Adipocyte (in vitro differentiated cells): ENCODE measurements around the gene NUFIP1.

Experiments used
- DNase-seq: peaks from one replicate; pipeline ENCODE4 v3.0.0-alpha.2; 2015; ENCODE audit warnings: low read depth
- H3K27me3 ChIP-seq: replicated peaks from 2 replicates; pipeline ENCODE4 v1.7.0; 2013; ENCODE audit warnings: mild to moderate bottlenecking, low read length, moderate library complexity; ENCODE audit not compliant: control insufficient read depth, insufficient read depth
- H3K36me3 ChIP-seq: 2 replicates; pipeline ENCODE4 v1.7.0; 2013; ENCODE audit warnings: low read length, mild to moderate bottlenecking, moderate library complexity; ENCODE audit not compliant: control insufficient read depth, insufficient read depth, severe bottlenecking
- H3K4me1 ChIP-seq: 2 replicates; pipeline ENCODE4 v1.7.0; 2013; ENCODE audit warnings: mild to moderate bottlenecking, low read length, moderate library complexity; ENCODE audit not compliant: control insufficient read depth, insufficient read depth
- H3K4me3 ChIP-seq: 2 replicates; pipeline ENCODE4 v1.7.0; 2013; ENCODE audit warnings: mild to moderate bottlenecking, low read length, moderate library complexity
- H3K9ac ChIP-seq: 2 replicates; pipeline ENCODE4 v1.7.0; 2013; ENCODE audit warnings: mild to moderate bottlenecking, low read length, moderate library complexity
- H3K9me3 ChIP-seq: 2 replicates; pipeline ENCODE4 v1.7.0; 2013; ENCODE audit warnings: mild to moderate bottlenecking, low read length, moderate library complexity; ENCODE audit not compliant: control insufficient read depth

NUFIP1 gene

GRCh38 chr13:45004096-45004495, 14.8 kb upstream of the NUFIP1 start:
- Histone ChIP-seq H3K9me3 (no peaks in the 10 kb centered on the region), H3K36me3 (peaks cover 48% of the 10 kb centered on the region)

GRCh38 chr13:45003417-45003816, 14.1 kb upstream of the NUFIP1 start:
- Histone ChIP-seq H3K36me3 (peaks cover 41% of the 10 kb centered on the region), H3K27me3 (no peaks in the 10 kb centered on the region)
- no peak for DNase-seq

More at GRCh38 chr13:45004096-45004495, 14.8 kb upstream of the NUFIP1 start:
- no peaks in the 10 kb centered on the region for H3K27me3 ChIP-seq
- H3K9ac ChIP-seq, result no peak overlapping the region
- DNase-seq, result no peak
- H3K4me3 ChIP-seq, result no peak overlapping the region
- no peaks in the 10 kb centered on the region for H3K4me1 ChIP-seq

GRCh38 chr13:44989941-44990340, 670 bp upstream of the NUFIP1 start:
- H3K9ac ChIP-seq, result peak overlapping the region; percentile 96
- H3K9me3 ChIP-seq, result no peaks in the 10 kb centered on the region
- peaks cover 30% of the 10 kb centered on the region for H3K4me1 ChIP-seq
- peak overlapping the region; percentile 99 for H3K4me3 ChIP-seq
- H3K36me3 ChIP-seq, result peaks cover 7% of the 10 kb centered on the region
- H3K27me3 ChIP-seq, result no peaks in the 10 kb centered on the region
- DNase-seq, result peak; percentile 29

More at GRCh38 chr13:45003417-45003816, 14.1 kb upstream of the NUFIP1 start:
- Histone ChIP-seq H3K4me3 (no peak overlapping the region), H3K9ac (no peak overlapping the region), H3K9me3 (no peaks in the 10 kb centered on the region), H3K4me1 (no peaks in the 10 kb centered on the region)

DNA sequence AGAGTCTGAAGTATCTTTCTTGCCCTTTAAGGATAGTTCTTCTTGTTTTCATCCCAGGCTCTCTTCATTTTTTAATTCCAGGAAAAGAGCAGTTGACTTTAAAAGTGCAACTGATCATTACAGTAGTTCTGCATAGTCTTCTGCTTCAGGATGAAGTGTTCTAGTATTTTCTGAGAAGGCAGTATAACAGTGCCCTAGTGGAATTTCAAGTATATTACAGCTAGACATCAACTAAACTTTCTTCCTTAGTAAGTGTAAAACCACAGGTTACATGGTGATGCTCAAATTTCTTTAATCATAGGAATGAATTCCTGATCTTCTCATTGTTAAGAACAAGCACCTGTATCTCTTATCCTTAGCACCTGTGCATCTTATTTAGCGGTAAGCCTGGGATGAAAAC, 10.9 kb downstream of the NUFIP1 start:
- H3K4me1 ChIP-seq, result peaks cover 6% of the 10 kb centered on the region
- H3K36me3 ChIP-seq, result peaks cover 55% of the 10 kb centered on the region
- H3K4me3 ChIP-seq, result no peak overlapping the region
- H3K9me3 ChIP-seq, result no peaks in the 10 kb centered on the region
- DNase-seq, result no peak
- no peaks in the 10 kb centered on the region for H3K27me3 ChIP-seq
- H3K9ac ChIP-seq, result no peak overlapping the region

DNA sequence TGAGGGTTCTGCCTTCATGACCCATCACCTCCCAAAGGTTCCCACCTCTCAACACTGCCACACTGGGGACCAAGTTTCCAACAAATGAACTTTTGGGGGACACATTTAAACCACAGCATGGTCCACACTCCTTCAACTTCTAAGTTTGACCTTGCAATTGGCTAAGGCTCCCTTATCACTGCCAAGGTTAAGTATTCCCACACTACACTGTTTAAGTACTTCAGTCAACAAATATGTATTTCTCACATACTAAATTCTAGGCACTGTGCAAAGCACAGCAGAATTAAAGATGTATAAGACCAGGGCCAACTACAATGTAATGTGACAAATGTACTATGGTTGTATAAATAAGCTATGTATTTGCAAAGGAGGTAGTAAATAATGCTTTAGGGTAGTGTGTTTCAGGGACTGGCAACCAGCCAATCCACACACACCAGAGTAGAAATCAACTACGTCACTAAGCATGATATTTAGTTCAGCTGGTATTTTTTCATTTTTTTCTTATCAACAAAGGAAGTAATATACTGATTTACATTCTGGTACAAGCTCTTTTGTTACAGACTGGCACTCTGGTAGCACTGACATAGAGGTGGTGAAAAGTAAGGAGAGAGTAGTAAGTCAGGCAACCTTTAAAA, 12.2 kb downstream of the NUFIP1 start:
- Histone ChIP-seq H3K27me3 (no peaks in the 10 kb centered on the region), H3K4me1 (peaks cover 6% of the 10 kb centered on the region), H3K9ac (no peak overlapping the region), H3K36me3 (peaks cover 55% of the 10 kb centered on the region), H3K9me3 (no peaks in the 10 kb centered on the region), H3K4me3 (no peak overlapping the region)
- no peak for DNase-seq

DNA sequence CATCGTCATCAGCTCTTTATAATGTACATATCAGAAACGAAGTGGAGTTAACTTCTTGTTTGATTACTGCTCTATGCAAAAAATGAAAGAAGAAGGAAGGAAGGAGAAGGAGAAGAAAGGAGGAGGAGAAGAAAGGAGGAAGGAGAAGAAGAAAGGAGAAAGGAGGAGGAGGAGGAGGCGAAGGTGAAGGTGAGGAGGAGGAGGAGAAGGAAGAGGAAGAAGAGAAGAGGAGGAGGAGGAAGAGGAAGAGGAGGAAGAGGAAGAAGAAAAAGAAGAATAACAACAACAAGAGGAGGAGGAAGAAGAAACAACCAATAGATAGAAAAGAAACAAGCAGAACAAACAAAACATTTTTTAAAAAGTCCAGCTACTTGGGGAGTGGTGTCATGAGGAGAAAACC, 13.1 kb downstream of the NUFIP1 start:
- no peak overlapping the region for H3K9ac ChIP-seq
- DNase-seq, result no peak
- peaks cover 6% of the 10 kb centered on the region for H3K4me1 ChIP-seq
- no peaks in the 10 kb centered on the region for H3K9me3 ChIP-seq
- H3K27me3 ChIP-seq, result no peaks in the 10 kb centered on the region
- H3K36me3 ChIP-seq, result peaks cover 55% of the 10 kb centered on the region
- H3K4me3 ChIP-seq, result no peak overlapping the region

- peaks cover 42% of the 10 kb centered on the region for H3K36me3 ChIP-seq
- peaks cover 12% of the 10 kb centered on the region for H3K4me1 ChIP-seq
Observed at GRCh38 chr13:44974056-44974793, 15.0 kb downstream of the NUFIP1 start.

DNA sequence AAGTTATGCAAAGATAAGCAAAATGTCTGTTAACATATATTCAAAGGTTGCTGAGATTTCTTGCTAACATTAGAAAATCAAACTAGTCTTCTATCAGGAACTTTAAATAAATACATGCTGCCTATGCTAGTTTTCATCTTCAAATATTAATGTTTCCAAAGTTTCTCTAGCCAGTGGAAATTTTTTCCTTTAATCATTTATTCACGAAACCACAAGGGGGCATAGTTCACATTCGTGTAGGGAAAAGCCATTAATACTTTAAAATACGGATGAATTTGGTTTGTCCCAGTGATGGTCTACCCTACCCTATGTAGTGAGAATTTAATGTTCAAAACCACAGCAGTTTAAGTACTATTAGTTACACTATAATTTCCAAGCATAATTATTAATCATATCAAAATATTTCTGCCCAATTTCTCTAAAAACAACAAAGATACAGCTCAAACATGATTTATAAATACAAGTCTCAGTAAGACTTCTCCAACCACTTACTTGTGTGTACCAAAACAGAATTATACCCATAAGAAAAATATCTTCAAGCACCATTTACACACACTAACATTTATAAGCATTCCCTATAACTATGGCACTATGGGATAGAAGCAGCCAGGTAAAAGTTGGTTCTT, 16.2 kb downstream of the NUFIP1 start:
- Histone ChIP-seq H3K9ac (no peak overlapping the region), H3K36me3 (peaks cover 30% of the 10 kb centered on the region), H3K9me3 (no peaks in the 10 kb centered on the region), H3K27me3 (no peaks in the 10 kb centered on the region), H3K4me3 (no peak overlapping the region), H3K4me1 (peaks cover 20% of the 10 kb centered on the region)
- peak; percentile 80 for DNase-seq

More at GRCh38 chr13:44974056-44974793, 15.0 kb downstream of the NUFIP1 start:
- Histone ChIP-seq H3K27me3 (no peaks in the 10 kb centered on the region), H3K4me3 (no peak overlapping the region), H3K9ac (no peak overlapping the region), H3K9me3 (no peaks in the 10 kb centered on the region)
- no peak for DNase-seq

DNA sequence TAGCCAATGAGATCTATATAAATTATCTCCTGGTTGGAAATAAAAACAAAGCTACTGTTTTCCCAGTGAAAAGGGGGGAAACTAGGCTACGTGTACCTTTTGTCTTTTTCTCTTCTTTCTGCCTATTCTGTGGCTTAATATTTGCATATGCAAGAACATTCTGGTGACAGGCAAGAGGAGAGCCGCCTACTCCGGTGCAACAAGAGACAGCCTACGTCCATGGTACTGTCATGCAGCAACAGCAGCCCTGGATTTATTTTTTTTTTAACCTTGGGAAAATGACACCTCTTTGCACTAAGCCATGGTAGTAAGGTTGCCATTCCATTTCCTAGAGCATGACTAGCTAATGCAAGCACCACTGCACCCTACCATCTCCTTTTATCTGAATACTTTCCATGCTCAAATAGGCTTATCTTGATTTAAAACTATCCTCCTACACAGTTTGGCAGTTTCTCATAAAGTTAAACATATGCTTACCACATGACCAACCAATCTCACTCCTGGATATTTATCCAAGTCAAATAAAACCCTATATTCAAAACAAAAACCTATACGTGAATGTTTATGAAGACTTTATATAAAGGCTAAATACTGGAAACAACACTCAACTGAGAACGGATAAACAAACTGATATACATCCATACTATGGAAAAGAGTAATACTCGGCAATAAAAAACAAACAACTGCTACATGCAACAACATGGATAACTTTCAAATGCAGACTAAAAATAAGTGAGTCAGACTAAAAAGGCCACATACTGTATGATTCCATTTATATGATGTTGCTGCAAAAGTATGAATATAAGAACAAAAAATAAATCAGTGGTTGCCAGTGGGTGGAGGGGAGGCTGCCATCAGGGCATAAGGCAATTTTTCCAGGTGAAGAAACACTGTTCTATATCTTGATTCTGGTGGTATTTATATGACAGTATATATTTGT, 17.3 kb downstream of the NUFIP1 start:
- peak; percentile 61 for DNase-seq
- H3K9me3 ChIP-seq, result no peaks in the 10 kb centered on the region
- H3K4me1 ChIP-seq, result peaks cover 30% of the 10 kb centered on the region
- H3K36me3 ChIP-seq, result peaks cover 19% of the 10 kb centered on the region
- no peak overlapping the region for H3K4me3 ChIP-seq
- no peak overlapping the region for H3K9ac ChIP-seq
- H3K27me3 ChIP-seq, result no peaks in the 10 kb centered on the region

DNA sequence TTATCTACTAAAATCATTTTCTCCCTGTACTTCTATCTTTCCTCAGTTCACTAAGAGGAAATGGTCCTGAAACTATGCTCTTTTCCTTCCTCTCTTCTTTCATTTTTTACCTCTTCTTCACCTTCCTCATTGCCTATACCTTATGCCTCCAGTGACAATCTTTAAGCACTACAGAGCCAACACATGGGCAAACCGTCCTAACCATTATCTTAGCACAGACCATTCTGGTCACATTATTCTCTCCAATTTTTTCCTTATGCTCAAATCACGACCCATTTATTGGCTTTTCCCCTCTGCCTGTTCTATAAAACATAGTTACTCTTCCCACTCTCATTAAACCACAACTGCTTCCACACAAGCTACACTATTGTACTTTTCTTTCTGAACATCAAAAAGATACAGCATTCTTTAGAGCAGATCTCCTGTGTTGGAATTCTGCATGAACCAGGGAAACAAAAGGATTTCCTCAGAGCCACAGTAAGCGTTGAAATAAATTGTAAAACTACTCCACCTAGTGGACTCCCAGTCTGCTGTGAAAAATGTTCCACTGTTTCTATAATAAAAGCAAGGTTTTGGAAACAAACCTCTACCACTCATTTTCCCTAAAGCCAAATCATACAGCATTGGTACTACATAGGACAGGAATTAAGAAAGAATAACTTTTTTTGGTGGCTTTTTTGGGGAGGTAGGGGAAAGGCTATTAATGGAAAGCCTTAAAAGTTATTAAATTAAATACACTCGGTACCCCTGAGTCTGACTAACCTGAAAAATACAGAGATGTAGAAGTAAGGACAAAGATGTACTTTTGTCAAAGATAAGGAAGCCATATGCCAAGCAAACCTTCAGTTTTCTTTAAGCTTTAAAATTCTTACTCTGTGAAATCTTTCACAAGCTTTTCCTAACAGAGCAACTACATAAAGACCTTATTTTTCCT, 19.5 kb downstream of the NUFIP1 start:
- peaks cover 30% of the 10 kb centered on the region for H3K4me1 ChIP-seq
- peak; percentile 91 for DNase-seq
- no peaks in the 10 kb centered on the region for H3K9me3 ChIP-seq
- H3K36me3 ChIP-seq, result peaks cover 9% of the 10 kb centered on the region
- peak overlapping the region; percentile 22 for H3K9ac ChIP-seq
- H3K27me3 ChIP-seq, result no peaks in the 10 kb centered on the region
- no peak overlapping the region for H3K4me3 ChIP-seq
